Coronary artery (tissue), 2 donors: ENCODE measurements around the gene SNRNP40.

Experiments used
- DNase-seq: peaks from one replicate; pipeline ENCODE4 v3.0.0-alpha.2; 2017; ENCODE audit warnings: low spot score
- H3K27ac ChIP-seq, 2 donors: fragments of 200-600 bp; sonication (generic); one replicate each; pipeline ENCODE4 v1.5.1; 2016 to 2019
- H3K4me3 ChIP-seq: fragments of 200-600 bp; sonication (generic); 2 replicates; pipeline ENCODE4 v1.5.1; 2016; ENCODE audit warnings: mild to moderate bottlenecking, moderate library complexity
- CTCF ChIP-seq: fragments of 200-600 bp; sonication (generic); IDR thresholded peaks from one replicate; pipeline ENCODE4 v1.5.1; 2019; ENCODE audit warnings: antibody characterized with exemption

SNRNP40 gene

DNA sequence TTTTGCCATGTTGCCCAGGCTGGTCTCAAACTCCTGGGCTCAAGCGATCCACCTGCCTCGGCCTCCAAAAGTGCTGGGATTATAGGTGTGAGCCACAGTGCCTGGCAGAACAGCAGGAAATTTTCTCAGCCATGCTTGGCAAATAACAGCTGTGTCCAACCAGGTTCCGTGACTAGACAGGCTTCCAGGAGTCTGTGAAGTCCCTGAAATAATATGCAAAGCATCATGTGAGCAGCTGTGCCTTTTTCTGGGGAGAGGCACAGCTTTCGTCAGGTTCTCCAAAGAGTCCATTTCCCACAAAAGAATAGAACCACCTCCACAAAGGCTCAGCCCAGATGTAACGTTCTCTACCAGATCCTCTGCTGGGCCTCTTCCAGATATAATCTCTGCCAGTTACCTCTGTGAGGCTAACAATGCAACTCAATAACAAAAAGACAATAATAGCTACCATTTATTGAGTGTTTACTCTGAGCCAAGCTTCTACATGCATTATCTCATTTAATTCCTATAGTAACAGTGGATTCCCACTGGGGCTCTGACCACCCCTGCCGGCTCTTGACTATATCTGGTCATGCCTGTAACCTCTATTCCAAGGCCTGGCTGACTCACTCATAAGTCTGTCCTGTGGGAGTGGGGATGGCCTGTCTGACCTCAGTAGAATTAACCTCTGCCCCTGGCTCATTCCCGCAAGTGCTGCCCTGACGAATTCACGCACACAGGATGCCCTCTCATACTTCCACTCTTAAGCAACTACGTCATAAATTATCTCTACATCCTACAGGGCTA is 52.9 kb downstream of the SNRNP40 start:
- DNase-seq: no peak
- Histone ChIP-seq H3K4me3 (no peak overlapping the region), H3K27ac (no peak overlapping the region)
- no peak for TF ChIP-seq CTCF

DNA sequence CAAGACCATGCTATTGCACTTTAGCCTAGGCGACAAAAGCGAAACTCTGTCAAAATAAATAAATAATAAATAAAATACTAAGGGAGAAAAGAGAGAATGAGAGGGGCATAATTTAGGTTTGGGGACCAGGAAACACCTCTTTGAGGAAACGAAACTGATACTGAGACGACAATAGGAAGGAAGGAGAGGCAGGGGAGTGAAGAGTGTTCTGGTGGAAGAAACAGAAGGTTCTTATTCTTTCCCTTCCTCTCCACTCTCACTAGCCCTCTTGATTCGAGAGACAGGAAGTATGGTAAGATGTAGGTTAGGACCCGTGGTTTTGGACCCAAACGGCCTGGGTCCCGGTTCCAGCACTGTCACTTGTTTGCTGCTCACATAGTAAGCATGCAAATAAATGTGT is 55.3 kb downstream of the SNRNP40 start:
- Histone ChIP-seq H3K27ac (no peak overlapping the region), H3K4me3 (no peak overlapping the region)
- no peak for TF ChIP-seq CTCF
- no peak for DNase-seq

DNA sequence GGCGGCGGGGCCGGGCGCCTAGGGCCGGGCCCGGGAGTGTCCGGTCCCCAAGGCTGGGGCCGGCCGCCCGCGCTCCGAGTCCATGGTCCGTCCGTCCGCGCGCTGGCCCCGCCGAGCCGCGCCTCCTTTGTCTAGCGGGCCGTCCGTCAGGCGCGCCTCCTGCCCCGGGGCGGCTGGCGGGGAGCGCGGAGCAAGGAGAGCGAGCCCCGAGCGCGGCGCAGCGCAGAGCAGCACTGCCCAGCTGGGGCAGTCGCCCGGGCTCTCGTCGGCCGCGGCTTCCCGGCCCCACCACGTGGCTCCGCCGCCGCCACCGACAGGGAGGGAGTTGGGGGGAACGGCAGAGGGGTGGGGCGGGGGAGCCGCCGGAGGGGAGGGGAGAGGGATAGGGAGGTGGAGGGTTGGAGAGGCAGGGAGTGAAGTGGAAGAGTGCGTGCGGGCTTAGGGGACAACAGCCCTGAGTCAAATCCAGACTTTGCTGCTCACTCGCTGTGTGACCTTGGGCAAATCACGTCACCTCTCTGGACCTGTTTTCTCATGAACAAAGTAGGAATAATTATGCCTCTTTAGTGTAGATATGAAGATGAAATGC is 56.8 kb downstream of the SNRNP40 start, which contains the start of gene NKAIN1:
NKAIN1 (minus strand) TSS at position 235 of the 589 bp plus-strand sequence. CDS start 340 bp downstream, outside the sequence.
- no peak within 1 kb of the TSS for H3K27ac ChIP-seq
- DNase-seq: no peak
- TF ChIP-seq CTCF: no peak
- peak within 1 kb of the TSS; percentile 65 for H3K4me3 ChIP-seq

GRCh38 chr1:31238986-31239613 is 57.5 kb downstream of the SNRNP40 start:
- TF ChIP-seq CTCF: no peak
- Histone ChIP-seq H3K4me3 (peak overlapping the region; percentile 65), H3K27ac (no peak overlapping the region)
- no peak for DNase-seq

DNA sequence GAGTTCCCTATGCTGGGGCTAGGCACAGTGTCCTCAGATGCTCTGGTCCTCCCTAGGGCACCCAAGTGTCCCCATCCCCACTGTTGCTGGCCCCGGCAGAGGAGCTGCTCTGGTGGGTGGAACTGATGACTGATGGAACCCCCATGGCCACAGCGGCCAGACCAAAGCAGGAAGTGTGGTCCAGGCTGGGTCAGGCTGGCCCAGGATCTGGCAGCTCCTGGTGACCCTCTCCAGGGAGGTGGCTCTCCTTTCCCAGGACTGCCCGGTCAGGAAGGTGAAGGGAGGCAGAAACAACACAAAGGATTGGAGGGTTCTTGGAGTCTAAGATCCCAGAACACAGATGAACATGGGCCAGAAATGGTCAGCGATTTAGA is 58.0 kb downstream of the SNRNP40 start:
- no peak overlapping the region for H3K4me3 ChIP-seq

GRCh38 chr1:31234870-31235269 is 61.7 kb downstream of the SNRNP40 start:
- no peak overlapping the region for H3K27ac ChIP-seq
- no peak for TF ChIP-seq CTCF
- DNase-seq: no peak

More for the DNA sequence above, 58.0 kb downstream of the SNRNP40 start:
- no peak for DNase-seq
- no peak for TF ChIP-seq CTCF
- H3K27ac ChIP-seq: no peak overlapping the region

More at GRCh38 chr1:31234870-31235269, 61.7 kb downstream of the SNRNP40 start:
- no peak overlapping the region for H3K4me3 ChIP-seq
